HepG2 (cell line): ENCODE results near the gene PCDHGA7. TPM values are rescaled to one million over a fixed set of nuclear protein-coding genes. Genes with fewer than 3 reads are reported as not detected.
"Not testable (repeated sequence)": the region's sequence is repeated elsewhere in the genome, so short reads cannot be mapped to it uniquely, and the experiment has no call there.

Source experiments
- ATAC-seq: fragments of 200-7000 bp; cut with Tn5 transposase; 3 replicates; pipeline ENCODE4 v1.9.1; 2020; ENCODE audit warnings: mild to moderate bottlenecking, moderate library complexity
- BruUV-seq: library from RNA; stranded (reverse); fragments of 400-500 nt; replicated peaks from 2 replicates; lab custom pipeline; 2021; lab: Mats Ljungman, UMichigan
- CTCF ChIA-PET: fragments of 300-600 bp; formaldehyde crosslinking; extraction: SDS; loops from one replicate; lab custom pipeline; 2021; ENCODE audit warnings: low total read pairs, inconsistent platforms, low intra/inter-chr PET ratio; lab: Yijun Ruan, JAX
- POLR2A ChIA-PET: fragments of 350-600 bp; sonication (Branson Sonifier 250); formaldehyde crosslinking; loops from one replicate; lab custom pipeline; 2020; ENCODE audit warnings: antibody characterized with exemption, inconsistent platforms; lab: Yijun Ruan, JAX
- DNase-seq: peaks from one replicate; pipeline ENCODE4 v3.0.0-alpha.2; 2015; ENCODE audit warnings: low spot score
- FAIRE-seq: peaks from 3 replicates; lab custom pipeline; 2011; peaks lifted over from hg19 to GRCh38; lab: Jason Lieb, UNC
- H2AFZ ChIP-seq: one replicate; pipeline ENCODE4 v1.6.1; 2011; ENCODE audit warnings: low read length, inconsistent platforms
- H3K27ac ChIP-seq: fragments of 300-600 bp; 3 replicates; pipeline ENCODE4 v1.8.0; 2011; ENCODE audit warnings: mixed run types, mild to moderate bottlenecking, mixed read lengths, low read length, inconsistent platforms; ENCODE audit not compliant: insufficient read depth; ENCODE audit errors: extremely low read length
- H3K27me3 ChIP-seq, 2 experiments: fragments of 200-600 bp in 1 of 2; 2 replicates in 1 of 2; 3 replicates in 1 of 2; pipeline versions ENCODE4 v1.6.0 to v1.8.0; 2011; ENCODE audit warnings: low read length in 2 of 2, mild to moderate bottlenecking in 2 of 2, moderate library complexity in 2 of 2, inconsistent platforms in 1 of 2; ENCODE audit not compliant: insufficient read depth in 2 of 2, control insufficient read depth in 1 of 2
- H3K36me3 ChIP-seq, 2 experiments: fragments of 200-600 bp in 1 of 2; replicated peaks in 1 of 2; 2 replicates in 1 of 2; 3 replicates in 1 of 2; pipeline versions ENCODE4 v1.5.1 to v1.8.0; 2011; ENCODE audit warnings: low read length in 2 of 2, inconsistent platforms in 1 of 2; ENCODE audit not compliant: insufficient read depth in 2 of 2, control insufficient read depth in 1 of 2
- H3K4me1 ChIP-seq: 2 replicates; pipeline ENCODE4 v1.5.1; 2012; ENCODE audit warnings: low read length, inconsistent platforms; ENCODE audit not compliant: insufficient read depth
- H3K4me2 ChIP-seq: 2 replicates; pipeline ENCODE4 v1.6.0; 2011; ENCODE audit warnings: low read depth, low read length, inconsistent platforms
- H3K4me3 ChIP-seq, 3 experiments: fragments of 200-600 bp in 1 of 3; sonication (generic), shearing (Covaris generic) in 1 of 3; replicated peaks in 1 of 3; 2 replicates each; pipeline ENCODE4 v1.5.1; 2011 to 2016; ENCODE audit warnings: low read length in 3 of 3, inconsistent platforms in 2 of 3, low read depth in 2 of 3, mild to moderate bottlenecking in 2 of 3, control low read depth in 1 of 3, mixed read lengths in 1 of 3; ENCODE audit not compliant: insufficient read depth in 1 of 3
- H3K79me2 ChIP-seq: one replicate; pipeline ENCODE4 v1.6.1; 2011; ENCODE audit warnings: low read length, inconsistent platforms; ENCODE audit not compliant: insufficient read depth
- H3K9ac ChIP-seq: 2 replicates; pipeline ENCODE4 v1.6.0; 2011; ENCODE audit warnings: mild to moderate bottlenecking, low read depth, low read length, inconsistent platforms; ENCODE audit not compliant: insufficient read depth
- H3K9me3 ChIP-seq: 2 replicates; pipeline ENCODE4 v1.5.1; 2012; ENCODE audit warnings: mild to moderate bottlenecking, low read length
- H4K20me1 ChIP-seq: 2 replicates; pipeline ENCODE4 v1.6.0; 2011; ENCODE audit warnings: inconsistent platforms, mild to moderate bottlenecking, low read length, moderate library complexity; ENCODE audit not compliant: insufficient read depth
- HNRNPK ChIP-seq: fragments of 200-400 bp; formaldehyde crosslinking; IDR thresholded peaks from 2 replicates; pipeline ENCODE4 v1.6.1; 2018; ENCODE audit warnings: low read length, low read depth, moderate library complexity, mild to moderate bottlenecking; ENCODE audit not compliant: poor library complexity, severe bottlenecking
- IRX3 ChIP-seq: sonication (generic); formaldehyde crosslinking; IDR thresholded peaks from 2 replicates; pipeline ENCODE4 v1.8.1; 2023; ENCODE audit warnings: mild to moderate bottlenecking, low read depth, missing genetic modification reagents, borderline replicate concordance
- MXI1 ChIP-seq: IDR thresholded peaks from 3 replicates; pipeline ENCODE4 v1.6.1; 2012; ENCODE audit warnings: low read depth, low read length, inconsistent platforms, borderline replicate concordance
- PHF21A ChIP-seq: sonication (generic); formaldehyde crosslinking; IDR thresholded peaks from 2 replicates; pipeline ENCODE4 v1.5.0; 2020; ENCODE audit warnings: mild to moderate bottlenecking, missing genetic modification reagents
- PHF8 ChIP-seq: sonication (generic); formaldehyde crosslinking; IDR thresholded peaks from 2 replicates; pipeline ENCODE4 v1.5.0; 2020; ENCODE audit warnings: missing genetic modification reagents
- SMYD3 ChIP-seq: sonication (generic); formaldehyde crosslinking; IDR thresholded peaks from 2 replicates; pipeline ENCODE4 v1.8.1; 2023; ENCODE audit warnings: mild to moderate bottlenecking, missing genetic modification reagents
- SOX5 ChIP-seq: IDR thresholded peaks from 2 replicates; pipeline ENCODE4 v1.6.1; 2016; ENCODE audit warnings: borderline replicate concordance
- STAT5B ChIP-seq: sonication (generic); formaldehyde crosslinking; IDR thresholded peaks from 2 replicates; pipeline ENCODE4 v1.4.0; 2020; ENCODE audit warnings: missing genetic modification reagents
- ZFP90 ChIP-seq: sonication (generic); formaldehyde crosslinking; IDR thresholded peaks from 2 replicates; pipeline ENCODE4 v1.8.0; 2022; ENCODE audit warnings: missing genetic modification reagents, mild to moderate bottlenecking, inconsistent platforms, borderline replicate concordance
- ZNF101 ChIP-seq: sonication (generic); formaldehyde crosslinking; IDR thresholded peaks from 2 replicates; pipeline ENCODE4 v1.4.0; 2020; ENCODE audit warnings: mild to moderate bottlenecking, low read depth, missing genetic modification reagents, borderline replicate concordance
- ZNF761 ChIP-seq: sonication (generic); formaldehyde crosslinking; conservative IDR thresholded peaks from 2 replicates; pipeline ENCODE4 v1.4.0; 2020; ENCODE audit warnings: mild to moderate bottlenecking, missing genetic modification reagents
- ZNF788 ChIP-seq: sonication (generic); formaldehyde crosslinking; IDR thresholded peaks from 2 replicates; pipeline ENCODE4 v1.5.0; 2020; ENCODE audit warnings: mild to moderate bottlenecking, missing genetic modification reagents, borderline replicate concordance
- WGBS: methylation state at CpG from one replicate; pipeline ENCODE4 v1.1.6; 2017; ENCODE audit warnings: low lambda C conversion rate; 5-methylcytosine and 5-hydroxymethylcytosine counted together
- in situ Hi-C: cut with HindIII; loops from 2 replicates; pipeline ENCODE4 v1.10.0; 2017; ENCODE audit warnings: low pct_unique_long_range_greater_than_20kb; ENCODE audit not compliant: extremely low pct_ligation_motif_present
- intact Hi-C: fragments of 100-400 bp; cut with micrococcal nuclease; formaldehyde crosslinking; loops from one replicate; pipeline ENCODE4 v1.10.0; 2022; ENCODE audit not compliant: unreplicated experiment
- polyA plus RNA-seq, 8 experiments: library from polyadenylated mRNA; depleted of rRNA in 3 of 8; stranded (reverse) in 7 of 8; unstranded in 1 of 8; fragments of >200 nt; fragmentation: Illumina TruSeq in 4 of 8; extraction: Trizol in 4 of 8; gene quantifications; 2 replicates each; pipeline versions ENCODE4 v1.2.1 to v1.2.3, GENCODE V29; 2011 to 2016; ENCODE audit warnings: low read depth in 4 of 8, missing spikeins in 1 of 8, mixed read lengths in 1 of 8; ENCODE audit not compliant: insufficient read depth in 1 of 8
- total RNA-seq, 5 experiments: library from RNA; depleted of rRNA; stranded (reverse); fragments of >200 nt; fragmentation: Illumina TruSeq; extraction: Trizol; gene quantifications; 2 replicates each; pipeline ENCODE4 v1.2.3, GENCODE V29; 2016; ENCODE audit warnings: low read depth in 1 of 5
- TF ChIP-seq, protein P1 (sequence below): sonication (generic); formaldehyde crosslinking; IDR thresholded peaks from 2 replicates; pipeline ENCODE4 v1.5.1; 2020; ENCODE audit warnings: mild to moderate bottlenecking, missing genetic modification reagents, borderline replicate concordance
- TF ChIP-seq, protein P2 (sequence below): sonication (generic); formaldehyde crosslinking; conservative IDR thresholded peaks from 2 replicates; pipeline ENCODE4 v1.8.1; 2023; ENCODE audit warnings: missing genetic modification reagents

Gene PCDHGA7
- total and polyA plus RNA-seq, 2 of the 13 experiments (the other 11 are each of a cell fraction or from before 2014, with no cell fraction given), result 0.11 to 0.31 TPM

DNA sequence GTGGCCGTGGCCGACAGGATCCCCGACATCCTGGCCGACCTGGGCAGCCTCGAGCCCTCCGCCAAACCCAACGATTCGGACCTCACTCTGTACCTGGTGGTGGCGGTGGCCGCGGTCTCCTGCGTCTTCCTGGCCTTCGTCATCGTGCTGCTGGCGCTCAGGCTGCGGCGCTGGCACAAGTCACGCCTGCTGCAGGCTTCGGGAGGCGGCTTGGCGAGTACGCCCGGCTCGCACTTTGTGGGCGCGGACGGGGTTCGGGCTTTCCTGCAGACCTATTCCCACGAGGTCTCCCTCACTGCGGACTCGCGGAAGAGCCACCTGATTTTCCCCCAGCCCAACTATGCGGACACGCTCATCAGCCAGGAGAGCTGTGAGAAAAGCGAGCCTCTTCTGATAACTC lies 36.5 kb upstream of the PCDHGA7 start:
- 76% methylated on average over 7 of the region's 35 CpGs for WGBS
- ATAC-seq, H3K79me2 ChIP-seq, H3K4me1 ChIP-seq, H3K9ac ChIP-seq, H2AFZ ChIP-seq, H3K27me3 ChIP-seq, DNase-seq, H4K20me1 ChIP-seq, FAIRE-seq, H3K4me2 ChIP-seq, BruUV-seq, H3K4me3 ChIP-seq, in situ Hi-C loops, H3K36me3 ChIP-seq, POLR2A ChIA-PET, CTCF ChIA-PET, H3K27ac ChIP-seq, intact Hi-C loops: not testable (repeated sequence)
- peaks cover 24% of the 10 kb centered on the region for H3K9me3 ChIP-seq

DNA sequence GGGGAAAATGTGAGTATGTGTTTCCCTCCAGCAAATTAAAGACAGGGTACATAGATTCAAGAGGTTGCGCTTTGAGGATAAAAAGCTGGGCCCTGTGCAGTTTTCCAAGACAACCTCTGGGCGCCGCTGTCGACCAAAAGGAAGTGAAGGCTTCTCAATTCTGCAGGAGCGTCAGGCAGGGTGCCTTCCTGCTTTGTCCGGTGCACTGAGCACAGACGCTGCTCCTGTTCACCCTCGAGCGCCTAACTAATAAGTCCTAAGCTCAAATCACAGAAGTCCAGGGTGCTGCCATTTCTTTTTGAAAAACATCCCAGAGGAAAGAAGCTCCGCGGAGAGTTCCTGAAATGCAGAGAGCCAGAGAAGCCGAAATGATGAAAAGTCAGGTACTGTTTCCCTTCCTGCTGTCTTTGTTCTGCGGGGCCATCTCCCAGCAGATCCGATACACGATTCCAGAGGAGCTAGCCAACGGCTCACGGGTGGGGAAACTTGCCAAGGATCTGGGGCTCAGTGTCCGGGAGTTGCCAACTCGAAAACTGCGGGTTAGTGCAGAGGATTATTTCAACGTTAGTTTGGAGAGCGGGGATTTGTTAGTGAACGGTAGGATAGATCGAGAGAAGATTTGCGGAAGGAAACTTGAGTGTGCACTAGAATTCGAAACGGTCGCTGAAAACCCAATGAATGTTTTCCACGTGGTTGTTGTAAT lies 32.5 kb upstream of the PCDHGA7 start, which contains the start of gene PCDHGB1:
PCDHGB1 (plus strand) TSS at position 183 of the 703 bp plus-strand sequence; CDS start at position 345, 162 bp downstream.
- Histone ChIP-seq H3K9me3 (peaks cover 12% of the 10 kb centered on the region; the same call in 1 of the 2 replicates), H3K4me3 (peak within 1 kb of the TSS; percentile 49 to 71 (median 61)), H2AFZ (peak within 1 kb of the TSS; percentile 93), H3K27ac (no peak within 1 kb of the TSS), H3K79me2 (no peaks in the 10 kb centered on the region), H3K4me2 (peak within 1 kb of the TSS; percentile 81), H4K20me1 (no peaks in the 10 kb centered on the region), H3K27me3 (no peaks in the 10 kb centered on the region; a peak in 1 of 5 replicates), H3K36me3 (no peaks in the 10 kb centered on the region), H3K9ac (peak within 1 kb of the TSS; percentile 20; the same call in 1 of the 2 replicates), H3K4me1 (no peaks in the 10 kb centered on the region; the same call in 1 of the 2 replicates)
- no TSS peak for BruUV-seq
- POLR2A ChIA-PET, result interaction anchor here (0.6 to 0.9 kb wide), 3 partner anchors 30 to 214 kb away, joined by 3 to 4 read pairs (median 3); partner anchors contain the start of gene TAF7
- WGBS, result 22% methylated on average over 26 of the region's 29 CpGs
- intact Hi-C loops, result loop anchor here (10.0 kb wide), 1 partner anchor 175 kb away; no protein-coding TSS in a partner anchor
- DNase-seq, result peak; percentile 75
- ATAC-seq, result peak; percentile 98
- CTCF ChIA-PET, result interaction anchor here (0.9 to 1.4 kb wide), 5 partner anchors 162 to 214 kb away, joined by 4 to 9 read pairs (median 5); no protein-coding TSS in a partner anchor
- in situ Hi-C loops, result loop anchor here (10.0 kb wide), 1 partner anchor 175 kb away; no protein-coding TSS in a partner anchor
- FAIRE-seq, result peak; percentile 77
- TF ChIP-seq ZNF788 (CRISPR knock-in tag) (0 out of 2 replicates have a peak, but pooled peaks have one; percentile 23), ZFP90 (CRISPR knock-in tag) (no peak), PHF21A (CRISPR knock-in tag) (0 out of 2 replicates have a peak, but pooled peaks have one; percentile 23), MXI1 (no peak), SMYD3 (no peak), HNRNPK (no peak), STAT5B (CRISPR knock-in tag) (no peak), PHF8 (CRISPR knock-in tag) (0 out of 2 replicates have a peak, but pooled peaks have one; percentile 36), ZNF761 (CRISPR knock-in tag) (no peak), SOX5 (CRISPR knock-in tag) (no peak), ZNF101 (CRISPR knock-in tag) (no peak), IRX3 (no peak)
- TF ChIP-seq, protein P1, sequence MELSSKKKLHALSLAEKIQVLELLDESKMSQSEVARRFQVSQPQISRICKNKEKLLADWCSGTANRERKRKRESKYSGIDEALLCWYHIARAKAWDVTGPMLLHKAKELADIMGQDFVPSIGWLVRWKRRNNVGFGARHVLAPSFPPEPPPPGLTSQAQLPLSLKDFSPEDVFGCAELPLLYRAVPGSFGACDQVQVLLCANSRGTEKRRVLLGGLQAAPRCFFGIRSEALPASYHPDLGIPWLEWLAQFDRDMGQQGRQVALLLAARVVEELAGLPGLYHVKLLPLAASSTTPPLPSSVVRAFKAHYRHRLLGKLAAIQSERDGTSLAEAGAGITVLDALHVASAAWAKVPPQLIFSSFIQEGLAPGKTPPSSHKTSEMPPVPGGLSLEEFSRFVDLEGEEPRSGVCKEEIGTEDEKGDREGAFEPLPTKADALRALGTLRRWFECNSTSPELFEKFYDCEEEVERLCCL (CRISPR knock-in tag), result no peak
- TF ChIP-seq, protein P2, sequence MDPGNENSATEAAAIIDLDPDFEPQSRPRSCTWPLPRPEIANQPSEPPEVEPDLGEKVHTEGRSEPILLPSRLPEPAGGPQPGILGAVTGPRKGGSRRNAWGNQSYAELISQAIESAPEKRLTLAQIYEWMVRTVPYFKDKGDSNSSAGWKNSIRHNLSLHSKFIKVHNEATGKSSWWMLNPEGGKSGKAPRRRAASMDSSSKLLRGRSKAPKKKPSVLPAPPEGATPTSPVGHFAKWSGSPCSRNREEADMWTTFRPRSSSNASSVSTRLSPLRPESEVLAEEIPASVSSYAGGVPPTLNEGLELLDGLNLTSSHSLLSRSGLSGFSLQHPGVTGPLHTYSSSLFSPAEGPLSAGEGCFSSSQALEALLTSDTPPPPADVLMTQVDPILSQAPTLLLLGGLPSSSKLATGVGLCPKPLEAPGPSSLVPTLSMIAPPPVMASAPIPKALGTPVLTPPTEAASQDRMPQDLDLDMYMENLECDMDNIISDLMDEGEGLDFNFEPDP (CRISPR knock-in tag), result no peak
